GM12891 (cell line): Measurements from ENCODE around the gene ASAP3.

Experiments used
- PAX5 ChIP-seq: IDR thresholded peaks from 2 replicates; pipeline ENCODE4 v1.6.1; 2011; ENCODE audit warnings: low read length, moderate library complexity, mild to moderate bottlenecking; ENCODE audit not compliant: insufficient read depth, severe bottlenecking
- POLR2A ChIP-seq: IDR thresholded peaks from 2 replicates; pipeline ENCODE4 v1.6.1; 2011; ENCODE audit warnings: low read depth, low read length, control low read depth
- POLR2AphosphoS5 ChIP-seq: IDR thresholded peaks from 2 replicates; pipeline ENCODE4 v1.6.1; 2011; ENCODE audit warnings: low read depth, low read length, control low read depth
- TAF1 ChIP-seq: IDR thresholded peaks from 2 replicates; pipeline ENCODE4 v1.6.1; 2011; ENCODE audit warnings: low read depth, low read length, control low read depth

DNA sequence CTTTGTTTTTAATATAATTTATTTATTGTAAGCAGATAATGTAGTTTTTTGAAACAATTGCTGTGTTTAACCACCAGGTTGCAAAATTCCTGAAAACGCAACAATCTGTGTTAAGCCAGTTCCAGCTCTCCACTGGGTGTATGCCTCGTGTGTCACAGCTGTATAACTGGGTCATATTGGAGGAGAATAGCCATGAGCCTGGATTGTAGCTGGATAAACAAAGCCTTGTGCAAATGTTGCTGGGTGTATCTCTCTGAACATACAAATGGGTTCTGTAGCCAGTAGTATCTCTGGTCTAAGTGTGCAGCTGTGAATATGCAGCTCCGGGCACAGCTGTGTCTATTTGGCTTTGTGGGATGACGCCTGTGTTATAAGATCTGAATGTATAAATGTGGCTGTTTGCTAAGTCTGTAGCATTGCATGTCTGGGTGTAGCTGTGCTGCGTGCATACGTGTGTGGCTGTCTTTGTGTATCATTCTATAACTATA lies 62.2 kb downstream of the ASAP3 start:
- no peak for TF ChIP-seq POLR2A
- TF ChIP-seq POLR2AphosphoS5: no peak
- TF ChIP-seq PAX5: no peak
- no peak for TF ChIP-seq TAF1
